Measurements from ENCODE around the gene ZNF331. TPM values are rescaled to one million over a fixed set of nuclear protein-coding genes. Genes with fewer than 3 reads are reported as not detected.

ZNF331 gene
- total and polyA plus RNA-seq, 2 of the 4 experiments (the other 2 are of a cell fraction) = 6.6 to 11.1 TPM

- Histone ChIP-seq H4K5ac (ENCODE audit: low read depth, low read length) (no peak overlapping the region), H2BK15ac (ENCODE audit: low read depth, low read length) (no peak overlapping the region), H3K9me1 (ENCODE audit: insufficient read depth, low read length) (no peaks in the 10 kb centered on the region), H3K4me3 (ENCODE audit: insufficient read depth, low read depth, low read length) (no peak overlapping the region), H2BK120ac (ENCODE audit: low read depth, low read length) (no peak overlapping the region), H3K9ac (ENCODE audit: low read depth, low read length) (no peak overlapping the region), H4K20me1 (ENCODE audit: insufficient read depth, low read length) (no peaks in the 10 kb centered on the region), H2BK20ac (ENCODE audit: low read depth, low read length) (no peak overlapping the region), H3K4me2 (ENCODE audit: low read depth, low read length) (no peak overlapping the region), H2BK5ac (ENCODE audit: low read depth, low read length, poor library complexity, severe bottlenecking) (no peak overlapping the region), H3K27me3 (ENCODE audit: control insufficient read depth, insufficient read depth, low read length) (no peaks in the 10 kb centered on the region), H3K18ac (ENCODE audit: low read depth, low read length) (no peak overlapping the region), H3K36me3 (ENCODE audit: control insufficient read depth, insufficient read depth, low read length) (peaks cover 45% of the 10 kb centered on the region), H3K4me1 (ENCODE audit: control insufficient read depth, insufficient read depth, low read length) (no peaks in the 10 kb centered on the region), H2AK5ac (ENCODE audit: low read depth, low read length) (no peak overlapping the region), H3K23ac (ENCODE audit: low read depth, low read length) (no peak overlapping the region), H2AK9ac (replicated peaks; ENCODE audit: low read depth, low read length, poor library complexity) (no peak overlapping the region), H3K56ac (ENCODE audit: extremely low read depth, insufficient read depth, low read length) (no peak overlapping the region), H4K91ac (ENCODE audit: insufficient read depth, low read depth, low read length) (no peak overlapping the region), H4K8ac (ENCODE audit: low read depth in 2 of 2, low read length in 2 of 2) (no peak overlapping the region), H3K14ac (replicated peaks; ENCODE audit: low read depth, low read length) (no peak overlapping the region), H3K4ac (ENCODE audit: low read depth, low read length) (no peak overlapping the region), H3K9me3 (ENCODE audit: control insufficient read depth, insufficient read depth, low read length) (peaks cover 61% of the 10 kb centered on the region), H3K79me1 (ENCODE audit: low read depth in 1 of 2, low read length in 2 of 2) (no peaks in the 10 kb centered on the region), H2AFZ (replicated peaks; ENCODE audit: low read length, poor library complexity) (no peak overlapping the region), H3K27ac (ENCODE audit: insufficient read depth, low read length) (no peak overlapping the region)
- ChIA-PET CTCF (no interaction called here), POLR2A (ENCODE audit: unreplicated experiment) (no interaction called here)
- TF ChIP-seq BHLHE40 (IDR thresholded peaks at IDR 0.05; ENCODE audit: low read depth, low read length) (no peak), NFE2L2 (IDR thresholded peaks at IDR 0.05; ENCODE audit: low read depth, low read length) (no peak), CHD1 (IDR thresholded peaks at IDR 0.05; ENCODE audit: low read depth, low read length) (no peak), ELK1 (IDR thresholded peaks at IDR 0.05; ENCODE audit: borderline replicate concordance, low read depth, low read length) (no peak), RAD21 (IDR thresholded peaks at IDR 0.05; ENCODE audit: low read length) (no peak)
- dilution Hi-C loops (cut with HindIII; ENCODE audit: low sequenced_read_pairs, unreplicated experiment) = no loop called here
- 100% methylated on average over 4 of the region's 20 CpGs; no CpG with 5 or more reads in 1 of the 2 experiments for WGBS, 2 experiments (ENCODE audit: extremely low coverage in 2 of 2, insufficient read length in 1 of 2)
- BruUV-seq (replicated peaks) = TSS peak; percentile 66
- intact Hi-C loops (cut with micrococcal nuclease) = no loop called here
- no peak for ATAC-seq (ENCODE audit: low read depth)
- in situ Hi-C loops (cut with MboI; ENCODE audit: low sequenced_read_pairs) = no loop called here
- DNase-seq = no peak
Measured at GRCh38 chr19:53576941-53577653, 39.2 kb downstream of the ZNF331 start.

Data from IMR-90 (cell line).